ENCODE data around the gene CERK.
"Not testable (repeated sequence)": the region's sequence is repeated elsewhere in the genome, so short reads cannot be mapped to it uniquely, and the experiment has no call there.

Gene CERK

GRCh38 chr22:46646531-46647215 is 91.4 kb downstream of the CERK start:
- DNase-seq (ENCODE audit: low spot score) = no peak

GRCh38 chr22:46642840-46643480 is 95.1 kb downstream of the CERK start:
- DNase-seq (ENCODE audit: low spot score) = not testable (repeated sequence)

- no peak for DNase-seq (ENCODE audit: low spot score)
Measured at GRCh38 chr22:46641811-46642266, 96.2 kb downstream of the CERK start.

- no peak for DNase-seq (ENCODE audit: low spot score)
Measured at GRCh38 chr22:46640293-46641055, 97.6 kb downstream of the CERK start.

GRCh38 chr22:46639843-46640242 is 98.2 kb downstream of the CERK start:
- no peak for DNase-seq (ENCODE audit: low spot score)

- no peak for DNase-seq (ENCODE audit: low spot score)
Measured at GRCh38 chr22:46638601-46639431, 99.2 kb downstream of the CERK start.

GRCh38 chr22:46637711-46638600 is 100.1 kb downstream of the CERK start:
- no peak for DNase-seq (ENCODE audit: low spot score)

- DNase-seq (ENCODE audit: low spot score) = no peak
Measured at GRCh38 chr22:46636221-46637002, 101.6 kb downstream of the CERK start.

- no peak for DNase-seq (ENCODE audit: low spot score)
Measured at GRCh38 chr22:46635756-46636155, 102.3 kb downstream of the CERK start.

GRCh38 chr22:46634973-46635685 is 102.9 kb downstream of the CERK start:
- DNase-seq (ENCODE audit: low spot score) = not testable (repeated sequence)
